ENCODE results near the gene ZNF784.

ZNF784 gene

GRCh38 chr19:55643003-55643886 lies 18.9 kb upstream of the ZNF784 start, which contains the start of gene ZNF581:
ZNF581 (plus strand) TSS chr19:55643649; CDS start chr19:55644572, 923 bp downstream.
- DNase-seq, result peak; percentile 68

DNA sequence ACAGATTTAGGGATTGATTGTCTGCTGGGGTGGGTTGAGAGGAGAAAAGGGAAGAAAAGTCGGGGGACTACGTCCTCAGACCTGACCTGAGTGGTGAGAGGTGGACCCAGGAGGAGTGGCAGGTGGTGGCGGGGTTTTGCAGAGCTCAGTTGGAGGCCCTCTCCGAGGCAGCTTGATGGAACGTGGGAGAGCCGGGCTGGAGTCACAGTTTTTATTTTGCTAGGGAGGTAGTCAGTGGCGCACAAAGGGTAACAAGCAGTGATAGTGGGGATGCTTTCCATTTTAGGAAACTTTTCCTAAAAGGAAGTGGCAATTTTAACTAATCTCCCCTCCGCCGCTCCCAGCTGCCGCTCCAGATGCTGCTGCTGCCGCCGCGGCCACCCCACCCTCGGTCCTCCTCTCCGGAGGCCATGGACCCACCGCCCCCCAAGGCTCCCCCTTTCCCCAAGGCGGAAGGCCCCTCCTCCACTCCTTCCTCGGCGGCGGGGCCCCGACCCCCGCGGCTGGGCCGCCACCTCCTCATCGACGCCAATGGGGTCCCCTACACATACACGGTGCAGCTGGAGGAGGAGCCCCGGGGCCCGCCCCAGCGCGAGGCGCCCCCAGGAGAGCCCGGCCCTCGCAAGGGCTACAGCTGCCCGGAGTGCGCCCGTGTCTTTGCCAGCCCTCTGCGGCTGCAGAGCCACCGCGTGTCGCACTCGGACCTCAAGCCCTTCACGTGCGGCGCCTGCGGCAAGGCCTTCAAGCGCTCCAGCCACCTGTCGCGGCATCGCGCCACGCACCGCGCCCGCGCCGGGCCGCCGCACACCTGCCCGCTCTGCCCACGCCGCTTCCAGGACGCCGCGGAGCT lies 18.0 kb upstream of the ZNF784 start:
- peak; percentile 30 for DNase-seq

DNA sequence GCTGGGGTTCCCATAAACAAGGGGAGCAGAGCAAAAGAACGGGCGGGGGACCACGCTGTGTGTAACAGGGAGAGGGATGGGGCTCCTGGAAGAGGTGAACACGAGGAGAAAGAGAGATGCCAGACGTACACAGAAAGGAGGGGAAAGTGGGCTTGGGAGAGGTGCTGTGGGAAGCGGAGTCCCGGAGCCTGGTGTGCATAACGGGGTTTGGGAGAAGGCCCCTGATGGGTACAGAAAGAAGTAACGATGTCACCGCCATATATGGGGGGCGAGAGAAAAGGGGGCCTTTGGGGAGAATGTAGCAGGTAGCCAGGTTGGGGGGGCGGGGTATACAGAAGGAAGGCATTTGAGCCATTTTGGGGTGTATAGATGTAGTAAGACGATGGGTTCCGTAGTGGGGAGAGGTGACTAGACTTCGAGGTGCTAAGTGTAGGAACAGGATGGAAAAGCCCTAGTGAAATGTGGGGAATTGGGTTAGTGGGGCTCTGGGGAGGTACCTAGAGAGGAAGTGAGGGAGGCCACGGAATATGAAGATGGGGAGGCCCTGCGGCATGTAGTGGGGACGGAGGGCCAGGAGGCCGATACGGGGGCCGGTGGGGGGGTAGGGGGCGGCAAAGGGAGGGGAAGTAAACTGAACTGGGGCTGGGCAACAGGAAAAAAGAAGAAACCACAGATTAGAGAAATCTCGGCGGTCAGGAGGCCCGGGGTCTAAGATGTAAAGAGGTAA lies 17.2 kb upstream of the ZNF784 start:
- DNase-seq, result peak; percentile 30

GRCh38 chr19:55640577-55641425 lies 16.4 kb upstream of the ZNF784 start, which contains the start of gene ZNF580:
ZNF580 (plus strand) TSS chr19:55641002; CDS start chr19:55642509, 1,507 bp downstream.
- peak; percentile 69 for DNase-seq

- DNase-seq, result no peak
Measured at GRCh38 chr19:55640043-55640576, 15.7 kb upstream of the ZNF784 start.

DNA sequence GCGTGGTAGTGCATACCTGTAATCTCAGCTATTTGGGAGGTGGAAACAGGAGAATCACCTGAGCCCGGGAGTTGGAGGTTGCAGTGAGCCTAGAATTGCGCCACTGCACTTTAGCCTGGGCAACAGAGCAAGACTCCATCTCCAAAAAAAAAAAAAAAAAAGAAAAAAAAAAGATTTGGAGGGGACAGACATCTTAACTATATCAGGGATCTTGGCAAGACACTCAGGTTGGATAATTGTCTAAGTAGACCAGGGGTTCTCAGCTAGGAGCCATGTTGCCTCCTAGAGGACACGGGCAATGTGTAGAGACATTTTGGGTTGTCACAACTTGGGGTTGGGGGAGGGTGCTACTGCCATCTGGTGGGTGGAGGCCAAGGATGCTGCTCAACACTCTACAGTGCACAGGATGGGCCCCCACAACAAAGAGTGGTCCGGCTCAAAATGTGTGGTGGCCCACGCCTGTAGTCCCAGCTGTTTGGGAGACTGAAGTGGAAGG lies 14.5 kb upstream of the ZNF784 start:
- peak; percentile 49 for DNase-seq

- no peak for DNase-seq
Measured at GRCh38 chr19:55637534-55637933, 13.2 kb upstream of the ZNF784 start.

DNA sequence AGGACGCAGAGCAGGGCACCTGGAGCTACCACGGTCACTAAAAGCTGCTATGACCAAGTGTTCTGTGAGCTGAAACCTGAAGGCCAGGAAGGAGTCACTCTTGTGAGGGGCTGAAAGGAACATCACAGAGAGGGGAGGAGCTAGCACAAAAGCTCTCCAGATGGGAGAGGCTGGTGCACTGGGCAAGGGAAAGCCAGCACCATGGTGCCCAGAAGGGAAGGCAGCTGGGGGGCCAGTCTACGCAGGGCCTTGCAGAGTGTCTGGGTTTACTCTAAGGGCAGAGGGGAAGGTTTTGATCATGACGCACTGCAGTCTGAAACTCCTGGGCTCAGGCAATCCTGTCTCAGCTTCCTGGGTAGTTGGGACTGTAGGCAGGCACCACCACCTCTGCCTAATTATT lies 12.4 kb upstream of the ZNF784 start:
- DNase-seq, result no peak

GRCh38 chr19:55635856-55636440 lies 11.6 kb upstream of the ZNF784 start:
- no peak for DNase-seq

DNA sequence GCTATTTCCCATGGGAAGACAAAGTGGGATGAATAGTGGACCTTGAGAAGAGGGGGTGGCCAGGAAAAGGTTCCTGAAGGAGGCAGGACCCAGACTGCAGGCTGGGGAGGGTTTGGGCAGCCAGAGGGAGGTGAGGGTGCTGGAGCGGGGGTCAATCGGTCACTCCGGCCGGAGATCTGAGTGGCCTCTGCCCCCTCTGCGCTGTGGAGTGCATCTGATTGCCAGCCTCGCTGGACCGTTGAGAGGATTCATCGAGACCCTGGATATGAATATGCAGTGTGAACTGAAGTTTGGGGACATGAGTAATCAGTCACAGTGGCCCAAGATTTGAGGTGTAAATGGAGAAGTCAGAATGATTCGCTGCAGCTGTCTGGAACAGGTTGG lies 11.0 kb upstream of the ZNF784 start:
- no peak for DNase-seq

GRCh38 chr19:55633861-55634260 lies 9.5 kb upstream of the ZNF784 start:
- DNase-seq, result no peak

GRCh38 chr19:55632463-55632834 lies 8.1 kb upstream of the ZNF784 start:
- DNase-seq, result peak; percentile 68

DNA sequence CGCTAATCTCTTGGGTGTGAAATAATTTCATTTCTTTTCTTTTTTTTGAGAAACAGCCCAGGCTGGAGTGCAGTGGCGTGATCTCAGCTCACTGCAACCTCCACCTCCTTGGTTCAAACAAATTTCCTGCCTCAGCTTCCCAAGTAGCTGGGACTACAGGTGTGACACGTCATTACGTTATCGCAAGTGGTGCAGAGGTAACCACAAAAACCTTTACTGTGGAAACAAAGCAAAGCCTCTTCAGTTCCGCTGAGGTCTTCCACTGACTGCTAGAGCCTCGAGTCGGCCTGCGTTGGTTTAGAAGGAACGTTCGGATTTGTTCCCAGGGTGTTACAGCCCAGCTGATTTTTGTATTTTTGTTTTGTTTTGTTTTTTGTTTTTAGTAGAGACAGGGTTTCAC lies 2.0 kb upstream of the ZNF784 start:
- no peak for DNase-seq

DNA sequence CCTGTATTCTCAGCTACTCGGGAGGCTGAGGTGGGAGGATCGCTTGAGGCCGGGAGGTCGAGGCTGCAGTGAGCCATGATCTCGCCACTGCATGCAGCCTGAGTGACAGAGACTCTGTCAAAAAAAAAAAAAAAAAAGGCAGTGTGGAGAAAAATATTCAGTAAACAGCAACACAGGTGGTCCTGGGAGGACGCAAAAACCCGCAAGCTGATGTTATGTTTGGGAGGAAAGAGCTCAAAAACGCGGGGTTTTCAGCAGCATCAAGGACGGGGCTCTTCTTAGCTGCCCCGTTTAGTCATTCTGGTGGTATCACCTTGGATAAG lies 599 bp upstream of the ZNF784 start:
- DNase-seq, result no peak

DNA sequence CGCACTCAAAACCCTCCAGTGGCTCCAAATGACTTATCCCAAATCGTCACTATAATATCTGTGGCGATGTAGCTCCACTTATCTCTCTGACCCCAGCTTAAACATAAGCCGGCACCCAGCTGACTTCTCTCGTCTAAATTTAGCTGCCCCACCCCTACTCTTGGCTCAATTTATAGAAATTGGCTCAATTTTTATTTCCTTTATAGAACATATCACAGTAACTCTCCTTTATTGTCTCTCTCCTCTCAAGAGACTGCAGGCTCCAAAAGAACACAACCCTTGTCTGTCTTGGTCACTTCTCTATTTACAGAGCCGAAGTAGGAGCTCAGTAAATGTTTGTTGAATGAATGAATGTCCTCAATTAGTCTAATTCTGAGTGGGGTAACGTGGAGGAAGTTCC lies 805 bp downstream of the ZNF784 start:
- no peak for DNase-seq

DNA sequence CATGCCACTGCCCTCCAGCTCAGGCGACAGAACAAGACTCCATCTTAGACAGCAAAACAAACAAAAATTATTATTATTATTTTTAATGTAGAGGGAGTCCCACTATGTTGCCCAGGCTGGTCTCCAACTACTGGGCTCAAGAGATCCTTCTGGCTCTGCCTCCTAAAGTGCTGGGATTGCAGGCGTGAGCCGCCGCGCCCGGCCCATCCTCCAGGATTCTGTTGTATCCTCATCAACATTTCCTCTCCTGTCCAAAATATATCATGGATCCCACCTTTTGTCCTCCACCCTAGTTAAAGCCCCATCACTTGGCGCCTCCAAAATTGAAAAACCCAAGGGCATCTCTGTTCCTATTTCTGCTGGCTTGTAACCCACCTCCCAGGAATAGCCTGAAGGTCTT lies 1.2 kb downstream of the ZNF784 start:
- no peak for DNase-seq

- no peak for DNase-seq
Measured at GRCh38 chr19:55622242-55622969, 2.0 kb downstream of the ZNF784 start.

DNA sequence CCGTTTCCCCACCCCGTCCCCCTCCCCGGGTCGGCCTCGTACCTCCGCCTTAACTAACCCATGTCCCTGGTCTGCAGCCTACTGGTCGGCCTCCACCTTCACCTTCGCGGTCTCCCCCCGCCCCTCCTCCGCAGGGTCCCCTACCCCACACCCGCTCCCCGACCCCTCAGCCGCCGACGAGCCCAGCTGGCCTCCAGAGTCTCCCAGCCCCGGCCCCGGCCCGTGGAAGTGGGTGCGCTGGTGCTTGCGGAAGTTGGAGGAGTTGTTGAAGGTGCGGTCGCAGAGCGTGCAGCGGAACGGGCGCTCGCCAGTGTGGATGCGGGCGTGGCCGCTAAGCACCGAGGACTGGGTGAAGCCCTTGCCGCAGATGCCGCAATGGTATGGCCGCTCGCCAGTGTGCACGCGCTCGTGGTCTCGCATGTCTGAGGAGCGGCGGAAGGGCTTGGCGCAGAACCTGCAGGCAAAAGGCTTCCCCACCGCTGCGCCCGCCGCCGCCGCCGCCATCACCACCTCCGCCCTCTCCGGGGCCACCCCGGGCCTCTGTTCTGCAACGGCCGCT lies 2.6 kb downstream of the ZNF784 start:
- no peak for DNase-seq

GRCh38 chr19:55621205-55621672 lies 3.1 kb downstream of the ZNF784 start:
- DNase-seq, result no peak
